Vagina (tissue), 2 donors: ENCODE measurements around the gene DMRTA1.

ENCODE experiments used
- POLR2A ChIP-seq, 2 donors: fragments of 450-650 bp; IDR thresholded peaks; one replicate each; pipeline ENCODE4 v1.6.1; 2017; ENCODE audit warnings: antibody characterized with exemption in 2 of 2, mild to moderate bottlenecking in 2 of 2, moderate library complexity in 2 of 2
- TF ChIP-seq, protein P1 (sequence below), 3 experiments: fragments of 450-650 bp in 2 of 3; fragments of 200-600 bp in 1 of 3; sonication (generic) in 1 of 3; IDR thresholded peaks; one replicate each; pipeline ENCODE4 v1.5.1; 2017 to 2019; ENCODE audit warnings: antibody characterized with exemption in 3 of 3, mild to moderate bottlenecking in 2 of 3, moderate library complexity in 2 of 3

DNA sequence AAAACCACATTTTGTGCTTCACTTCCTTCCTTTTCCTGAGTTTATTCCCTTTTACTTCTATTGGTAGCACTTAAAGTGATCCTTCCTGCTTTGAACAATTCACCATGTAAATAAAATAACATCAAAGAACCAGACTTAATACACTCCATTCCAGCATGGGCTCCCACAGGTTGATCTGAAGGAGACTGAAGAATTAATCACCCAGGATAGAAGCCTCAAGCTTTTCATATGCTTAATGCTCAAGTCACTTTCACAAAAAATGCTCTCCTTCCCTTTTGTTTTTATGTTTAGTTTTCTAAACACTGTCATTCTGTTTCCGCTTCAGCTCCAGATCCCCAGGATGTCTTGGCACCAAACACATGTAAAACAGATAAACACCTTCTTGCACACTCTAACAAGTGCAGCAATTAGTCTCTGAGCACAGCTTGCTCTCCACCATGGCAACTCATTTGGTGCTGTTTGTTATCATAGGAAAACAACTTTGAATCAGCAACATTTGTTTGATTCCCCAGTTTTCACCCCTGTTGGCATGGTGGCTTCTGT is 37.0 kb downstream of the DMRTA1 start:
- TF ChIP-seq, protein P1, sequence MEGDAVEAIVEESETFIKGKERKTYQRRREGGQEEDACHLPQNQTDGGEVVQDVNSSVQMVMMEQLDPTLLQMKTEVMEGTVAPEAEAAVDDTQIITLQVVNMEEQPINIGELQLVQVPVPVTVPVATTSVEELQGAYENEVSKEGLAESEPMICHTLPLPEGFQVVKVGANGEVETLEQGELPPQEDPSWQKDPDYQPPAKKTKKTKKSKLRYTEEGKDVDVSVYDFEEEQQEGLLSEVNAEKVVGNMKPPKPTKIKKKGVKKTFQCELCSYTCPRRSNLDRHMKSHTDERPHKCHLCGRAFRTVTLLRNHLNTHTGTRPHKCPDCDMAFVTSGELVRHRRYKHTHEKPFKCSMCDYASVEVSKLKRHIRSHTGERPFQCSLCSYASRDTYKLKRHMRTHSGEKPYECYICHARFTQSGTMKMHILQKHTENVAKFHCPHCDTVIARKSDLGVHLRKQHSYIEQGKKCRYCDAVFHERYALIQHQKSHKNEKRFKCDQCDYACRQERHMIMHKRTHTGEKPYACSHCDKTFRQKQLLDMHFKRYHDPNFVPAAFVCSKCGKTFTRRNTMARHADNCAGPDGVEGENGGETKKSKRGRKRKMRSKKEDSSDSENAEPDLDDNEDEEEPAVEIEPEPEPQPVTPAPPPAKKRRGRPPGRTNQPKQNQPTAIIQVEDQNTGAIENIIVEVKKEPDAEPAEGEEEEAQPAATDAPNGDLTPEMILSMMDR (IDR thresholded peaks at IDR 0.05), result no peak
- TF ChIP-seq POLR2A (IDR thresholded peaks at IDR 0.05), result no peak
